CD8-positive, alpha-beta memory T cell (primary cell): Measurements from ENCODE around the gene ZSWIM8. TPM values are rescaled to one million over a fixed set of nuclear protein-coding genes. Genes with fewer than 3 reads are reported as not detected.

Experiments
- CTCF ChIA-PET: fragments of 350-600 bp; sonication (Branson Sonifier 250); formaldehyde crosslinking; loops from one replicate; lab custom pipeline; 2021; ENCODE audit warnings: antibody characterized with exemption; lab: Charles Lee
- POLR2A ChIA-PET: fragments of 350-600 bp; sonication (Branson Sonifier 250); formaldehyde crosslinking; loops from one replicate; lab custom pipeline; 2021; ENCODE audit warnings: antibody characterized with exemption; lab: Charles Lee
- DNase-seq, 5 donors: peaks; one replicate each; pipeline versions ENCODE4 v3.0.0 to v3.0.0-alpha.2; 2020 to 2022; ENCODE audit warnings: mixed read lengths in 1 of 5
- H3K27ac ChIP-seq: one replicate; pipeline ENCODE4 v1.7.0; 2013; ENCODE audit warnings: low read depth, mild to moderate bottlenecking, low read length, moderate library complexity
- H3K27me3 ChIP-seq: 2 replicates; pipeline ENCODE4 v1.7.0; 2013; ENCODE audit warnings: low read length, mild to moderate bottlenecking; ENCODE audit not compliant: insufficient read depth, poor library complexity, severe bottlenecking
- H3K36me3 ChIP-seq: 2 replicates; pipeline ENCODE4 v1.7.0; 2013; ENCODE audit warnings: mild to moderate bottlenecking, low read length, moderate library complexity; ENCODE audit not compliant: insufficient read depth
- H3K4me1 ChIP-seq: 2 replicates; pipeline ENCODE4 v1.7.0; 2013; ENCODE audit warnings: mild to moderate bottlenecking, low read length, moderate library complexity; ENCODE audit not compliant: insufficient read depth
- H3K4me3 ChIP-seq: 2 replicates; pipeline ENCODE4 v1.7.0; 2013; ENCODE audit warnings: mild to moderate bottlenecking, low read length
- H3K9me3 ChIP-seq: 2 replicates; pipeline ENCODE4 v1.7.0; 2013; ENCODE audit warnings: mild to moderate bottlenecking, low read length
- H3K27ac Mint-ChIP-seq, 8 donors: one replicate each; pipeline ENCODE4 v1.8.0; 2020 to 2021; ENCODE audit warnings: mixed read lengths in 8 of 8, mild to moderate bottlenecking in 6 of 8, inconsistent platforms in 3 of 8, moderate library complexity in 3 of 8
- H3K27me3 Mint-ChIP-seq, 2 donors: one replicate each; pipeline ENCODE4 v1.8.0; 2020 to 2021; ENCODE audit warnings: mixed read lengths in 2 of 2, mild to moderate bottlenecking in 1 of 2, moderate library complexity in 1 of 2
- H3K36me3 Mint-ChIP-seq, 3 donors: one replicate each; pipeline ENCODE4 v1.8.0; 2020 to 2021; ENCODE audit warnings: mixed read lengths in 3 of 3, inconsistent platforms in 1 of 3, mild to moderate bottlenecking in 1 of 3
- H3K4me1 Mint-ChIP-seq, 3 donors: one replicate each; pipeline ENCODE4 v1.8.0; 2020 to 2021; ENCODE audit warnings: mixed read lengths in 3 of 3, inconsistent platforms in 1 of 3, mild to moderate bottlenecking in 1 of 3
- H3K4me3 Mint-ChIP-seq, 7 donors: one replicate each; pipeline ENCODE4 v1.8.0; 2020 to 2021; ENCODE audit warnings: mixed read lengths in 7 of 7, mild to moderate bottlenecking in 6 of 7, moderate library complexity in 4 of 7, inconsistent platforms in 2 of 7
- H3K9me3 Mint-ChIP-seq, 5 donors: one replicate each; pipeline ENCODE4 v1.8.0; 2020 to 2022; ENCODE audit warnings: mixed read lengths in 5 of 5, mild to moderate bottlenecking in 3 of 5, moderate library complexity in 2 of 5, inconsistent platforms in 1 of 5
- polyA plus RNA-seq: library from polyadenylated mRNA; unstranded; fragments of 300-500 nt; fragmentation: Illumina TruSeq; gene quantifications from one replicate; pipeline ENCODE4 v1.2.3, GENCODE V29; 2021
- total RNA-seq, 2 experiments: library from RNA; stranded (reverse); gene quantifications; one replicate each; pipeline ENCODE4 v1.2.3, GENCODE V29; 2021

ZSWIM8 gene
- total and polyA plus RNA-seq, 3 experiments from 2014 or later = 26.0 to 57.6 (median 54.3) TPM

DNA sequence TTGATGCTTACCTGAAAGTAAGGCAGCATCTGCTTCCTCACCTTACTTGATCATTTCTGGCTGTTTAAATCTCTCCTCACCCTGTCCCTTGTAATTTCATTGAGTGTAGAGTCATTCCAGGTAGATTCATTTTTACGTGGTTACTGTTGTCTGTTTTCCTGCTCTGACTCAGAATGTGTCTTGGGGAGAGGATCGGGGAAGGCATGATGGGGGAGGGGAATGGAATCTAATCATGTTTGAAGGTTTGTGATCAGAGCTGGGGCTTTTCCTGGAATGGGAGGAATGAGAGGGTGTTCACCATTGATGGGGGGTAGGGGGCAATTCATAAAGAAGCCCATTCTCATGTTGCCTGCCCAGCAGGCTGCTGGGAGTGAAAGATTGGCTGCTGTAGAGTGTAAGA is 22.5 kb upstream of the ZSWIM8 start:
- CTCF ChIA-PET = interaction anchor here (0.8 to 1.1 kb wide), 2 partner anchors 32 to 117 kb away, joined by 3 to 5 read pairs; no protein-coding TSS in a partner anchor
- Mint-ChIP-seq H3K4me1 (peaks cover 67 to 78% (median 73%) of the 10 kb centered on the region in 3 donors), H3K36me3 (peaks cover 35 to 88% (median 40%) of the 10 kb centered on the region in 3 donors), H3K9me3 (no peaks in the 10 kb centered on the region), H3K4me3 (peak overlapping the region in 6 of 7 donors; percentile 0 to 63 (median 7)), H3K27me3 (no peaks in the 10 kb centered on the region), H3K27ac (peak overlapping the region; percentile 90 to 97 (median 95))
- POLR2A ChIA-PET = interaction anchor here (0.7 to 2.4 kb wide), 2 partner anchors 9 to 236 kb away, joined by 3 to 12 read pairs; a partner anchor contains a TSS
- no peaks in the 10 kb centered on the region for H3K27me3 ChIP-seq
- peaks cover 71% of the 10 kb centered on the region for H3K36me3 ChIP-seq
- no peaks in the 10 kb centered on the region for H3K9me3 ChIP-seq
- no peak overlapping the region for H3K4me3 ChIP-seq
- DNase-seq = no peak
- peaks cover 51% of the 10 kb centered on the region for H3K4me1 ChIP-seq
- H3K27ac ChIP-seq = no peak overlapping the region

GRCh38 chr10:73763343-73763742 is 22.1 kb upstream of the ZSWIM8 start:
- H3K4me1 ChIP-seq = peaks cover 49% of the 10 kb centered on the region
- Mint-ChIP-seq H3K4me1 (peaks cover 63 to 73% (median 69%) of the 10 kb centered on the region in 3 donors), H3K27me3 (no peaks in the 10 kb centered on the region), H3K36me3 (peaks cover 35 to 91% (median 41%) of the 10 kb centered on the region in 3 donors), H3K4me3 (peak overlapping the region; percentile 0 to 65 (median 13)), H3K9me3 (no peaks in the 10 kb centered on the region), H3K27ac (peak overlapping the region; percentile 90 to 97 (median 95))
- no peaks in the 10 kb centered on the region for H3K9me3 ChIP-seq
- ChIA-PET CTCF (interaction anchor here (0.8 to 1.1 kb wide), 2 partner anchors 32 to 116 kb away, joined by 3 to 5 read pairs; no protein-coding TSS in a partner anchor), POLR2A (interaction anchor here (0.5 to 2.4 kb wide), 3 partner anchors 9 to 1522 kb away, joined by 3 to 12 read pairs (median 3); a partner anchor contains a TSS)
- no peak overlapping the region for H3K4me3 ChIP-seq
- H3K36me3 ChIP-seq = peaks cover 73% of the 10 kb centered on the region
- no peaks in the 10 kb centered on the region for H3K27me3 ChIP-seq
- DNase-seq = peak in 2 of 5 donors; percentile 50 to 61
- no peak overlapping the region for H3K27ac ChIP-seq

GRCh38 chr10:73765066-73765465 is 20.3 kb upstream of the ZSWIM8 start:
- Histone ChIP-seq H3K27ac (no peak overlapping the region), H3K4me3 (no peak overlapping the region), H3K27me3 (no peaks in the 10 kb centered on the region), H3K9me3 (no peaks in the 10 kb centered on the region), H3K36me3 (peaks cover 85% of the 10 kb centered on the region), H3K4me1 (peaks cover 44% of the 10 kb centered on the region)
- Mint-ChIP-seq H3K9me3 (no peaks in the 10 kb centered on the region), H3K36me3 (peaks cover 40 to 95% (median 41%) of the 10 kb centered on the region in 3 donors), H3K4me3 (peak overlapping the region in 3 of 7 donors; percentile 25 to 71 (median 58)), H3K27me3 (no peaks in the 10 kb centered on the region), H3K27ac (peak overlapping the region; percentile 23 to 90 (median 79)), H3K4me1 (peaks cover 61 to 73% (median 63%) of the 10 kb centered on the region in 3 donors)
- POLR2A ChIA-PET = interaction anchor here (1.0 kb wide), 1 partner anchor 269 kb away, joined by 3 read pairs; the partner anchor contains the start of gene PPP3CB
- DNase-seq = no peak
- CTCF ChIA-PET = no interaction called here

- peaks cover 63% of the 10 kb centered on the region for H3K36me3 ChIP-seq
- peaks cover 39 to 62% (median 41%) of the 10 kb centered on the region in 3 donors for H3K4me1 Mint-ChIP-seq
- no peaks in the 10 kb centered on the region for H3K27me3 ChIP-seq
- H3K4me1 ChIP-seq = peaks cover 27% of the 10 kb centered on the region
- H3K9me3 Mint-ChIP-seq = no peaks in the 10 kb centered on the region
- peak overlapping the region in 6 of 7 donors; percentile 0 to 75 (median 46) for H3K4me3 Mint-ChIP-seq
- H3K36me3 Mint-ChIP-seq = peaks cover 27 to 91% (median 28%) of the 10 kb centered on the region in 3 donors
- peaks cover 0 to 4% of the 10 kb centered on the region in 2 donors for H3K27me3 Mint-ChIP-seq
- no peak overlapping the region for H3K27ac ChIP-seq
- ChIA-PET POLR2A (interaction anchor here (0.7 to 3.0 kb wide), 2 partner anchors 10 to 25 kb away, joined by 3 to 13 read pairs; partner anchors contain the start of gene SEC24C), CTCF (interaction anchor here (0.7 to 6.6 kb wide), 10 partner anchors 10 to 106 kb away, joined by 3 to 42 read pairs (median 6); partner anchors contain the start of genes CHCHD1 and SEC24C)
- peak overlapping the region; percentile 49 to 85 (median 74) for H3K27ac Mint-ChIP-seq
- no peak overlapping the region for H3K4me3 ChIP-seq
- no peaks in the 10 kb centered on the region for H3K9me3 ChIP-seq
- peak; percentile 31 to 70 (median 54) for DNase-seq
Measured at GRCh38 chr10:73768881-73769280, 16.5 kb upstream of the ZSWIM8 start.

DNA sequence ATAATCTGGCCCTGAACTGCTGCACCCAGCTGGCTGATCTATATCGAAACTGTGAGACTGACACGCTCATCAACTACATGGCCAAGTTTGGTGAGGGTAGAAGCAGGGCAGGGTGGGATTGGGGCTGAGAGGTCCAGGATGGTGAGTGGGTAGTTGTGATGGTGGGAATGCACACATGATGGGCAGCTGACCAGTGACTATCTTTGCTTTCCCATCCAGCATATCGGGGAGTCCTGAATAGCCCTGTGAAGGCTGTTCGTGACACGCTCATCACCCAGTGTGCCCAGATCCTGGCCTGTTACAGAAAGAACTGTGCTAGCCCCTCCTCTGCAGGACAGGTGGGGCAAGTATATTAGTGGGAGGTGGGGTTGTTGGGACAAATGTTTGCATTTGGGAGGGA is 16.0 kb upstream of the ZSWIM8 start:
- peaks cover 30% of the 10 kb centered on the region for H3K4me1 ChIP-seq
- Mint-ChIP-seq H3K4me1 (peaks cover 42 to 65% (median 45%) of the 10 kb centered on the region in 3 donors), H3K9me3 (no peaks in the 10 kb centered on the region), H3K4me3 (peak overlapping the region in 3 of 7 donors; percentile 33 to 75 (median 62)), H3K27ac (peak overlapping the region in 7 of 8 donors; percentile 50 to 85 (median 78)), H3K36me3 (peaks cover 26 to 90% (median 26%) of the 10 kb centered on the region in 3 donors), H3K27me3 (peaks cover 0 to 4% of the 10 kb centered on the region in 2 donors)
- POLR2A ChIA-PET = interaction anchor here (3.0 kb wide), 1 partner anchor 10 kb away, joined by 13 read pairs; no protein-coding TSS in a partner anchor
- H3K36me3 ChIP-seq = peaks cover 61% of the 10 kb centered on the region
- no peaks in the 10 kb centered on the region for H3K9me3 ChIP-seq
- no peak for DNase-seq
- H3K27ac ChIP-seq = no peak overlapping the region
- no peak overlapping the region for H3K4me3 ChIP-seq
- CTCF ChIA-PET = interaction anchor here (0.7 to 6.6 kb wide), 11 partner anchors 10 to 110 kb away, joined by 3 to 42 read pairs (median 6); partner anchors contain the start of genes CHCHD1 and SEC24C
- H3K27me3 ChIP-seq = no peaks in the 10 kb centered on the region

- Mint-ChIP-seq H3K27ac (peak overlapping the region; percentile 87 to 97 (median 94)), H3K9me3 (no peaks in the 10 kb centered on the region), H3K4me1 (peaks cover 46 to 67% (median 57%) of the 10 kb centered on the region in 3 donors), H3K27me3 (peaks cover 0 to 4% of the 10 kb centered on the region in 2 donors), H3K4me3 (peak overlapping the region; percentile 91 to 98 (median 97)), H3K36me3 (peaks cover 10 to 79% (median 17%) of the 10 kb centered on the region in 3 donors)
- Histone ChIP-seq H3K36me3 (peaks cover 43% of the 10 kb centered on the region), H3K4me3 (peak overlapping the region; percentile 92), H3K9me3 (no peaks in the 10 kb centered on the region), H3K27me3 (no peaks in the 10 kb centered on the region), H3K4me1 (peaks cover 41% of the 10 kb centered on the region), H3K27ac (peak overlapping the region; percentile 90)
- POLR2A ChIA-PET = interaction anchor here (0.6 to 3.8 kb wide), 12 partner anchors 8 to 276 kb away, joined by 3 to 88 read pairs (median 6); partner anchors contain the start of genes CAMK2G, CHCHD1, PPP3CB and SEC24C
- DNase-seq = peak in 4 of 5 donors; percentile 70 to 87 (median 76)
- CTCF ChIA-PET = interaction anchor here (1.0 to 6.6 kb wide), 13 partner anchors 11 to 108 kb away, joined by 3 to 42 read pairs (median 6); partner anchors contain the start of genes CHCHD1, SEC24C and ZSWIM8
Measured at GRCh38 chr10:73771722-73772280, 13.6 kb upstream of the ZSWIM8 start.

GRCh38 chr10:73772281-73773151 is 12.9 kb upstream of the ZSWIM8 start:
- peaks cover 45% of the 10 kb centered on the region for H3K4me1 ChIP-seq
- no peaks in the 10 kb centered on the region for H3K9me3 ChIP-seq
- H3K4me3 ChIP-seq = peak overlapping the region; percentile 92
- peak; percentile 72 to 88 (median 82) for DNase-seq
- peaks cover 0 to 4% of the 10 kb centered on the region in 2 donors for H3K27me3 Mint-ChIP-seq
- H3K36me3 Mint-ChIP-seq = peaks cover 8 to 81% (median 17%) of the 10 kb centered on the region in 3 donors
- CTCF ChIA-PET = interaction anchor here (0.9 to 6.6 kb wide), 14 partner anchors 10 to 107 kb away, joined by 3 to 42 read pairs (median 8); partner anchors contain the start of genes CHCHD1, SEC24C and ZSWIM8
- peak overlapping the region; percentile 91 to 98 (median 97) for H3K4me3 Mint-ChIP-seq
- H3K27ac ChIP-seq = peak overlapping the region; percentile 90
- peaks cover 40% of the 10 kb centered on the region for H3K36me3 ChIP-seq
- H3K27me3 ChIP-seq = no peaks in the 10 kb centered on the region
- H3K4me1 Mint-ChIP-seq = peaks cover 50 to 75% (median 64%) of the 10 kb centered on the region in 3 donors
- POLR2A ChIA-PET = interaction anchor here (0.6 to 3.8 kb wide), 17 partner anchors 9 to 1683 kb away, joined by 3 to 88 read pairs (median 3); partner anchors contain the start of genes CAMK2G, CHCHD1, PPP3CB and SEC24C
- H3K9me3 Mint-ChIP-seq = no peaks in the 10 kb centered on the region
- peak overlapping the region; percentile 87 to 97 (median 94) for H3K27ac Mint-ChIP-seq
